ENCODE measurements around the gene GNA14.
A peak's percentile ranks its signal among the peaks of the same experiment; 100 is the strongest.
"Not testable (repeated sequence)": the region's sequence is repeated elsewhere in the genome, so short reads cannot be mapped to it uniquely, and the experiment has no call there.

The GNA14 gene

GRCh38 chr9:77451507-77451906 lies 196.6 kb downstream of the GNA14 start:
- H3K4me1 Mint-ChIP-seq: no peaks in the 10 kb centered on the region
- no peaks in the 10 kb centered on the region for H3K36me3 Mint-ChIP-seq (ENCODE audit: low read depth)
- no peak overlapping the region for H3K27ac Mint-ChIP-seq
- no peak for TF ChIP-seq CTCF (IDR thresholded peaks at IDR 0.05; ENCODE audit: unreplicated experiment in 3 of 3)
- no peak overlapping the region for H3K4me3 Mint-ChIP-seq
- H3K9me3 Mint-ChIP-seq: peaks cover 11% of the 10 kb centered on the region
- no peaks in the 10 kb centered on the region for H3K27me3 Mint-ChIP-seq (ENCODE audit: low read depth)

- TF ChIP-seq CTCF (IDR thresholded peaks at IDR 0.05; ENCODE audit: unreplicated experiment in 3 of 3): no peak
- Mint-ChIP-seq H3K4me3 (no peak overlapping the region), H3K27me3 (ENCODE audit: low read depth) (no peaks in the 10 kb centered on the region), H3K36me3 (ENCODE audit: low read depth) (no peaks in the 10 kb centered on the region), H3K9me3 (peaks cover 11% of the 10 kb centered on the region), H3K4me1 (no peaks in the 10 kb centered on the region), H3K27ac (no peak overlapping the region)
Observed at GRCh38 chr9:77450085-77450475, 198.0 kb downstream of the GNA14 start.

GRCh38 chr9:77449240-77450084 lies 198.7 kb downstream of the GNA14 start:
- H3K36me3 Mint-ChIP-seq (ENCODE audit: low read depth): no peaks in the 10 kb centered on the region
- no peak overlapping the region for H3K4me3 Mint-ChIP-seq
- no peaks in the 10 kb centered on the region for H3K27me3 Mint-ChIP-seq (ENCODE audit: low read depth)
- H3K27ac Mint-ChIP-seq: peak overlapping the region in 1 of 3 experiments; percentile 26
- no peaks in the 10 kb centered on the region for H3K4me1 Mint-ChIP-seq
- TF ChIP-seq CTCF (IDR thresholded peaks at IDR 0.05; ENCODE audit: unreplicated experiment in 3 of 3): peak in 1 of 3 experiments; percentile 9
- H3K9me3 Mint-ChIP-seq: peaks cover 11% of the 10 kb centered on the region

GRCh38 chr9:77447646-77448045 lies 200.5 kb downstream of the GNA14 start:
- no peaks in the 10 kb centered on the region for H3K4me1 Mint-ChIP-seq
- no peak overlapping the region for H3K27ac Mint-ChIP-seq
- no peaks in the 10 kb centered on the region for H3K36me3 Mint-ChIP-seq (ENCODE audit: low read depth)
- TF ChIP-seq CTCF (IDR thresholded peaks at IDR 0.05; ENCODE audit: unreplicated experiment in 3 of 3): no peak
- H3K4me3 Mint-ChIP-seq: no peak overlapping the region
- no peaks in the 10 kb centered on the region for H3K27me3 Mint-ChIP-seq (ENCODE audit: low read depth)
- H3K9me3 Mint-ChIP-seq: peaks cover 11% of the 10 kb centered on the region

- no peak for TF ChIP-seq CTCF (IDR thresholded peaks at IDR 0.05; ENCODE audit: unreplicated experiment in 3 of 3)
- no peak overlapping the region for H3K27ac Mint-ChIP-seq
- no peak overlapping the region for H3K4me3 Mint-ChIP-seq
- peaks cover 9% of the 10 kb centered on the region for H3K4me1 Mint-ChIP-seq
- peaks cover under 1% of the 10 kb centered on the region for H3K9me3 Mint-ChIP-seq
- H3K27me3 Mint-ChIP-seq (ENCODE audit: low read depth): no peaks in the 10 kb centered on the region
- H3K36me3 Mint-ChIP-seq (ENCODE audit: low read depth): no peaks in the 10 kb centered on the region
Observed at GRCh38 chr9:77442436-77442835, 205.7 kb downstream of the GNA14 start.

- H3K9me3 Mint-ChIP-seq; H3K27me3 Mint-ChIP-seq (ENCODE audit: low read depth); H3K27ac Mint-ChIP-seq; H3K36me3 Mint-ChIP-seq (ENCODE audit: low read depth); H3K4me3 Mint-ChIP-seq: not testable (repeated sequence)
- peaks cover 14% of the 10 kb centered on the region for H3K4me1 Mint-ChIP-seq
Observed at GRCh38 chr9:77441124-77441523, 207.0 kb downstream of the GNA14 start.

Data from nephron (organoid).